Femur (tissue), 1 donor: ENCODE results near the gene DERL2.
A peak's percentile ranks its signal among the peaks of the same experiment; 100 is the strongest.

Experiments used
- DNase-seq: peaks from one replicate; pipeline ENCODE4 v3.0.0-alpha.2; 2017

Gene DERL2

DNA sequence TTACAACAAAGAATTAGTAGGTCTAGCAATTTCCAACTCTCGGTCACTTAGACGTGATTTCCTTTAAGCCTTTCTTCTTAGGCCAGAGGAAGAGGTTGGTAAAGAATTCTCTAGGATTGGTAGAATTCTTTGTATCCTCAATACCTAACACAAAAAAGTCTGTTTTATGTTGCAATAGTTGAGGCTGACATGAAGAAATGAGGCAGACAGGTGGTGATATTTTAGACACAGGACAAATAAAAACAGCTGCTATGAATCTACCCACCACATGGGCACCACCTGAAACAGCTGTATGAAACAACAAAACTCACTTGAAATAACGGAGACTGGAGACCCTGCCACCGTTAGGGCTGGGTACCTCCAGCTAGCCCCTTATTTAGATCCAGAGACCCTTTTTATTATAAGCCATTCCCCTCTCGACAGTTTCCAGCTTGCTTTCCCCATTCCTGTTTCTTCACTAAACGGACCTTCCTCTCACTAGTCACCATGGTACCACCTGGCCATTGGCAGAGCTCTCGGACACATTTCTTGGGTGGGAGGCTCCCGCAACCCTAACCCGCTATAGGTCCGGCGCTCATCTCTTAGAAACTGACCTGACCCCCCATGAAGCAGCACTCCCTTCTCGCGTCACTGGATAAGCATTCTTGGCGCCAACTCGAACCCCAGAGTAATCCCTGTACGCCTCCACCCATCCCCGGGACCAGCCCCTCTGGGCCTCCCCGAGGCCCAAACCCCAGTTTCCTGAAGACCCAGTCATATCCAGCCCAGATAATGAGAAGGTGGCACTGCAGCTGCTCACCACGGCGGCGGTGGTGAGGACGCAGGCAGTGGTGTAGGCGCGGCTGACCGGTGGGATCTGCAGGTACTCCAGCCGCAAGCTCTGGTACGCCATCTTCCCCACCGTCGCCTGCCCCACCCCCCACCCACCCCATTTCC, at the start of gene DERL2:
Gene DERL2 (minus strand): TSS at position 909 of the 936 bp plus-strand sequence. CDS start 17 bp downstream, at position 892.
- no peak for DNase-seq

DNA sequence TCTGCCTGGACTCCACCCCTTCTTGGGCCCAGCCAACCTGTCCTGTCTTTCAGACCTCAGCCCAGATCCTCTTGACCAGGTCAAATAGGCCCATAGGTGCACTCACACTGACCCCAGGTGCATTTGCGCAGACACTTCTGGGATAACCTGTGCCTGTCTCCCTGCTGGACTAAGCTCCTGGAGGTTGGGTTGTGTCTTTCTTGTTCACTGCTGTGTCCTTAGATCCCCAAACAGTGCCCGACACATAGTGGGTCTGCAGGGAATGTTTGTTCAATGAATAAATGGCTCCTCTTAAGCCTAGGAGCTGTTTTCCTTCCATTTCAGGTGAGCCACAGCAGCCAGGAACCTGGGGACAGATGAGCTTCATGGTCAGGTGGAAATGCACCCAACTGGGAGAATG, 49.5 kb upstream of the DERL2 start:
- no peak for DNase-seq

DNA sequence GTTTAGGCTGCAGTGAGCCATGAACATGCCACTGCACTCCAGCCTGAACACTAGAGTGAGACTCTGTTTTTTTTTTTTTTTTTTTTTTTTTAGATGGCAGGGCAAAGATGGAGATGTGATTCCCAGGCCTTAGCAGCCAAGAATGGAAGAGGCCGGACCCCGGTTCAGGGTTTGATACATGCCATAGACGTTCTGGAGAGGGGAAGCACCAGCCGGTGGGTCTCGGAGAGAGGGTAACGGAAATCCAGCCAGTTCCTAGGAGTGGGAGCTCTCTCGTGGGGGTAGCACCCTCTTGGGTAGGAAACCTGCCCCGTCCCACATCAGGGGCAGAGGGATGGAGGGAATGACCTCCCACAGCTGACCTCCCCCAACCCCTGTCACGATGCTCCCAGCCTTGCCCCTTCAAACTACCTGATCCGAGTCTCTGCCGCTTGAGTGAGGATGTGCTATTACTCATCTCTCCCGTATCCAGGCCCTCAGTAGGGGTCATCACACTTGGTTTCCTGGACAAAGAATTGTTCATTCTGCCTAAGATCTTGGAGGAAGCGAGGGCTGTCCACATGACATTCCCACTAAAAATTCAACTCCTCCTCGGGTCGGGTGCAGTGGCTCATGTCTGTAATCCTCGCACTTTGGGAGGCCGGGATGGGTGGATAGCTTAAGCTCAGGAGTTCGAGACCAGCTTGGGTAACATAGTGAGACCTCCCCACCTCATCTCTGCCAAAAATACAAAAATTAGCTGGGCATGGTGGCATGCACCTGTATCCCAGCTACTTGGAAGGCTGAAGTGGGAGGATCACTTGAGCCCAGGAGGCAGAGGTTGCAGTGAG, 47.7 kb upstream of the DERL2 start:
- DNase-seq: no peak

DNA sequence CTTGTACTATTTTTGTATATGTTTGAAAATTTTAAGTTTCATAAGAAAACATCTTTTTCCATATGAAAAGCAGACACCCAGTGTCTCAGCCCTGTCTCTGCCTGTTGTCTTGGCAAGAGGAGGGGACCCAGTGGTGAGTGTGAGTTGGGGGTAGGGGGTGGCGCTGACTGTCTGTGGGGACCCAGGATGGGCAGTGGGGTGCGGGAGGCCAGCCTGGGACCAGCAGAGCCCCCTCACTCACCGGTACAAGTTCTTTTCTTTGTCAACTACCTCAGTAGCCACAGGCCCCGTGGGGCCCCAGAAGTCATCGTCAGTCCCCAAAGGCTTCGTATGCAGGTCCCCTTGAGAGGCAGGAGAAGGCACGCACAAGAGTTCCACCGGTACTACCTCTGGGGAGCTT, 46.6 kb upstream of the DERL2 start:
- no peak for DNase-seq

DNA sequence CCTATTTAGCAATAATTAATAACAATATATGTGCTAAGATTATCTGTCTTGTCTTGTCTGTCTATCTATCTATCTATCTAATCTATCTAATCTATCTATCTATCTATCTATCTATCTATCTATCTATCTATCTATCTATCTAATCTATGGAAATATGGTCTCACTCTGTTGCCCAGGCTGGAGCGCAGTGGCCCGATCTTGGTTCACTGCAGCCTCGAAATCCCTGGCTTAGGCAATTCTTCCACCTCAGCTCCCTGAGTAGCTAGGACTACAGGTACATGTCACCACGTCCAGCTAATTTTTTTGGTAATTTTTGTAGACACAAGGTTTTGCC, 45.1 kb upstream of the DERL2 start:
- DNase-seq: no peak

DNA sequence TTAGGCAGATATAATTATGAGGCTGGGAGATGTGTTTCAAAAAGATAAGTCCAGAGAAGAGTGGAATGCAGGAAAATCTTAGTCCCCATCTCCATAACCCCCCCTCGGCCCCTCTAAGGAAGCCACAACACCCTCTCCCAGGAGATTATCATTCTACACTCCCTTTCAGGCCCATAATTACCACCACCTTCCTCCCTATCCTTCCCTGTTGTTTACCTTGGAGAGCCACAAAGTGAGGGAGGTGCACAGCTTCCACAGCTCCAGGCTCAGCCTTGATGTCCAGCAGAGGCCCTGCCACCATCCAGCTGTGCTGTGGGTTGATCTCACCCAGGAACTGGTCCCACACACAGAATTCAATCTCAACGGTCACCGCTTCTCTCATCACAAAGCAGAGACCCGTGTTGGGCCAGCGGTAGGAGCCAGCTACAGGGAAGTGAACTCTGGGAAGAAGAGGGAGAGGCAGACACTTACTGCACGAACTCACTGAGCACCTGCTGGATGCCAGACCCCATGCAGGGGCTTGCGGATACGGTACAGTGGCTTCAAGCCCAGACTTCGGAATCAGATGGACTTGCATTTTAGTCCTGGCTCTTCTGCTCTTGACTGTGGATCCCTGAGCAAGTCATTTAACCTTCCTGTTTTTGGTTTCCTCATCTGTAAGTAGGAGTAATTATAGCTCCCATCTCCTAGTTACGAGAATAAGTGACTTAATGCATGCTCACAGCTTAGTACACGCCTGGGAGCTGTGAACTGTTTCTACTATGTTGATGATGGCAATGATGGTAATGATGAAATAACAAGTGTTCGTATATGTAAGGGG, 44.5 kb upstream of the DERL2 start:
- no peak for DNase-seq

DNA sequence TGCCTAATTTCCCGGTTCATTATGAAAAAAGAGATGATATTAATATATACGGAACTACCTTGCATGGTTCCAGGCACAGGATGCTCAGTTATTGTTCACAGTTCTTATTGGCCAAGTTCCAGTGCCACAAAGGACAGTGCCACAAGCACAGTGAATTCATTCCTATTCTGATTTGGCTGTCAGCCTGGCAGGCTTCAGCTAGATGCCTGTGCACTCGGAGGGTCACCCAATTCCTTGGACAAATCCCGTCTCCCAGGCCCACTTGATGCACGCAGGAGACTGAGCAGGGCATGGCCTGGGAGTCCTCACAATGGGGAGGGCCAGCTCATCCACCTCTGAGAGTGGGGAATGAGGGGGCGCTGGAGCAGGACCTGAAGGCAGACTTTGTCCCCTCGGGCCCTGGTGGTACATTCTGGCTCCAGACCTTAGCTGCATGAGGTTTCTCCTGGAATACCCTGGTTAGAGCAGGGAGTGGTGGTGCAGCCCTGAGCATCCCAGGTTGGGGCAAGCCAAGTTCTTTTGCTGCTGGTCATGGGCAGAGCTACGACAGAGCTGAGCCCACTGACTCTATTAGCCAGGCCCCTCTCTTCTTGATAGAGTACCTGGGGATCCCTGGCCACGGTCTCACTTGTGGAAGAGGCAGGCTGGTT, 41.7 kb upstream of the DERL2 start:
- no peak for DNase-seq

DNA sequence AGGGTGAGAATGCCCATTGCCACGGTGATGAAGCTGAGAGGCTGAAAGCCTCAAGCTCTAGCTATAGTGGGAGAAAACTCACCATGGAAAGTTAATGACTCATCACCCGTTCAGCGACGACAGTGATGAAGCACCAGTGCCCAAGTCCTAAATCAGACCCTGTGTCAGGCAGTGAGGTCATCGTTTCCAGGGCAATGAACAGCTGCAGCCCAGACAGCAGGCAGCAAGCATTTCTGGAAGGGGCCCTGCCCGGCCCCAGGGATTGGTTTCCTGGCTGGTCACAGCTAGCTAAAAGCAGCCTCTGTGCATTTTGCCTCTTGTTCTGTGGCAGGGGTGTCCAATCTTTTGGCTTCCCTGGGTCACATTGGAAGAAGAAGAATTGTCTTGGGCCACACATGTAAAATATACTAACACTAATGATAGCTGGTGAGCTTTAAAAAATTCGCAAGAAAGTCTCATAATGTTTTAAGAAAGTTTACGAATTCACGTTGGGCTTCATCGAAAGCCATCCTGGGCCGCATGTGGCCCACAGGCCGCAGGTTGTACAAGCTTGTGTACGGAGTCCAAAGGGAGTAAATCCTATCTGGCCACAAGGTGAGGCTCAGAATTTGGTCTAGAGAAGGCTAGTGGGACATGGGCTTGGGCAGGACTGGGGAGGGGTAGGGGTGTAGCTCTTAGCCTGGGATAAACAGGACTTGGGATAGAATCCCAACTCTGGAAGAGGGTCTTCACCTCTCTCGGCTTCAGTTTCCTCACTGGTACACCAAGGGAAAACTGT, 41.0 kb upstream of the DERL2 start:
- DNase-seq: peak; percentile 92

DNA sequence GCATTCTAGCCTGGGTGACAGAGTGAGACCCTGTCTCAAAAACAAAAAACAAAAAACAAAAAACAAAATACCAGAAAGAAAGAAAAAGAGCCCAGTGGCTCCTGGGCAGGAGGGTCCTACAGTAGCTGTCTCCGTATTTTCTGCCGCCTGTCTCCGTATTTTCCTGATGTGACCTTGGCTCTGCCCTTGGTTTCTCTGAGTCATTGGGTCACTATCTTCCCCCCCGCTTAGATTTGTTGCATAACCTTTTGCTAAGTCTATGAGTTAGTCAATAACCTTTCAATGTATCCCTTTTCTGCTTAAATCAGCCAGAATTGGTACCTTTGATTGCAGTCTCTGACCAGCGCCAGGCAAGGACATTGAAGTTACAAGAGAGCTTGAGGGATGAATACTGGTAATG, 37.3 kb upstream of the DERL2 start:
- DNase-seq: no peak

DNA sequence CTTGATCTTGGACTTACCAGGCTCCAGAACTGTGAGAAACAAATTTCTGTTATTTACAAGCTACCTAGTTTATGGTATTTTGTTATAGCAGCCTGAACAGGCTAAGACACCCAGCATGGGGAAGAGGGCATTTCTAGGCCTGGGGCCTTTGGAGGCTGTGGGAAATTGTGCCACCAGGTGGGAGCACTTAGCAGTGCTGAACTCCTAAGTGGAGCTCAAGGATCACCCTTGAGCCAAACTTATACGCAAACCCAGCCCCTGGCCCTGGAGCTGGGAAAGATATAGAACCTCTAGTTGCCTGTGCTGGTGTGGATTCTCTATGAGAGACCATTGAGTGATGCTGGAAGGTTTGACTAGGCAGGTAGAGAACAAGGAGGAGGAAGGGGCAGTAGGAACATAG, 36.5 kb upstream of the DERL2 start:
- no peak for DNase-seq

DNA sequence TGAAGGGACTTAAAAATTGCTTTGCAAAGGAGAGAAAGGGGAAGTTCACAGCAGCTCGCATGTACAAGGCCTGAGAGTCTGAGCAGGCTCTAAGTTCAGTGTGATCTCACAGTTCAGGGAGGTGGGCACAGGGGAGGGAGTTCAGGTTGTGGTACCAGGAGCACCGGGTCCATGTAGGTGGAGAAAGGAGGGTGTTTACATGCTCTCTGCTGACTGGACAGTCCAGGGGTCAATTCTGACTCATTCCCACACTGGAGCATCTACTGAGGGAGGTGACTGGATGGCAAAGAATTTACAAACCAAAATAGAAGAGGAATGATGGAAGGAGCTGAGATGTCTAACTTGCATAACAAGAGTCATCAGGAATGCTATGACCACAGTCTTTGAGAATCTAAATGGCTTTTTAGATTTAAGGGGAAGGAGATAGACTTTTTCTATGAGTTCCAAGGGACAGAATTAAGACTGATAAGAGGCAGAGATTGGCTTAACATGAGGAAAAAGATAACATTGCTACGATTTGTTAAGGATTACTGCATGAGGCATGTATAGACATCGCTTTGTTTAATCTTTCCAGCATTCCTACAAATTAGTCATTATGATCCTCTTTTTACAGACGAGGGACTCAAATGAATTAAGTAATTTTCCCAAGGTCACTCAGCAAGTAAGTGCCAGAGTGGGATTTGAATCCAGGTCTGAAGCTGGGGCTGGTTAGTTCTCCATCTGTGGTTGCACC, 30.2 kb upstream of the DERL2 start:
- DNase-seq: no peak

DNA sequence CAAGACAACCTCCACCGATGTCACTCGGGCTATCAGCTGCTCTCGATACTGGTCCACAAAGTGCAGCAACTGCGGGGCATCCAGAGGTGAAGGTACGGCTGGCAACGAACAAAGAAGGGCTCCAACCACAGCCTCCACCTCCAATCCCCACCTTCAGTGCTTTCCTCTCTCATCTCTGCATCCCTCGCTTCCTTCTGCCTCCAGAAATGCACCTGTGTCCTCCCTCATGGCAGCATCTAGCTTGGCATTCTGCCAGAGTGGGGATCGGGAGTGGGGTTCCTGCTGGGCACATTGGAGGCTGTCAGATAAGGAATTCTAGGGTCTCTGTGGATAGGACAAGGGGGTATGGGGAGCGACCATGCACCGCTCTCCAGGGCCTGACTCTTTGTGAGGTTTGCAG, 29.0 kb upstream of the DERL2 start:
- DNase-seq: no peak

DNA sequence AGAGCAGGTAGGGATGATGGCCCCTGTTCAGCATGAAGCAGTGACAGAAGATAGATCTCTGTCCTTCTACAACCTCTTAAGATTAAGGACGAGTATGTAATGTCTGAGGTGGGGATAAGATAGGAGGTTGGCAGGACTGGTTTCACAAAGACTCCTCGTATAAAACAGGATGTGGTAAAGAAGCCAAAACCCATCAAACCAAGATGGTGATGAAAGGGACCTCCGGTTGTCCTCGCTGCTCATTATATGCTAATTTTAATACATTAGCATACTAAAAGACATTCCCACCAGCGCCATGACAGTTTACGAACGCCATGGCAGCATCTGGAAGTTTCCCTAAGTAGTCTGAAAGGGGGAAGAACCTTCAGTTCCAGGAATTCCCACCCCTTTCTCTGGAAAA, 27.6 kb upstream of the DERL2 start:
- no peak for DNase-seq

DNA sequence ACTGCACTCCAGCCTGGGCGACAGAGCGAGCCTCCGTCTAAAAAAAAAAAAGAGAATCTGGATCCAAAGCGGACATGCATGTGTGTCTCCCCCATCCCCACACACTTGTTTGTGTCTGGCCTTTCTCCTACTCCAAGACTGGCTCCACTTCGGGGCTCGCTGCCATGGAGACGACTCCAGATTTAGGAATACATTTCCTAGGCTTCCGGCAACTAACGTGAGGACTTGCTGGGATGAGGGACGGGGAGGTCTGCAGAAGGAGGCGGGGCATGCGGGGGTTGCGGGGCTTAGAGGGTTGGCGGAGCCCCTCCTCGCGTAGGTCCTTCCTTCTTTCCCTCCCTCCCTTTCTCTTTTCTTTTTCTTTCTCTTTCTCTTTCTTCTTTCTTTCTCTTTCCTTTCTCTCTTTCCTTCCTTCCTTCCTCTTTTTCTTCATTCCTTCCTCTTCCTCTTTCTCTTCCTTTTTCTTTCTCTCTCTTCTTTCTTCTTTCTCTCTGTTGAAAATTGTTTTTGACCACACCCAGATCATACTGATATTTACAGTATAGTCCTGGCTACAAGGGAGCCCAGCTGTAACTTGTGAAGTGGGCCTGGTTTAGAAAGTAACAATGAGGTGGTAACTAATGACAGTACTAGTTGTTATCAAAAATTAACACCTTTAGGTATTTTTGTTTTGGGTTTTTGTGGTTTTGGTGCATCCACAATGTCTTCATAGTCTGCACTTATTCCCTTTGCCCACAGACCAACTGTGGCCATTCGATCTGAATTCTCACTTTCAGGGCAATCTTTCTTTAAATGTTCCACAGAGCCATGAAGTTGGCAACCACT, 25.6 kb upstream of the DERL2 start:
- no peak for DNase-seq

DNA sequence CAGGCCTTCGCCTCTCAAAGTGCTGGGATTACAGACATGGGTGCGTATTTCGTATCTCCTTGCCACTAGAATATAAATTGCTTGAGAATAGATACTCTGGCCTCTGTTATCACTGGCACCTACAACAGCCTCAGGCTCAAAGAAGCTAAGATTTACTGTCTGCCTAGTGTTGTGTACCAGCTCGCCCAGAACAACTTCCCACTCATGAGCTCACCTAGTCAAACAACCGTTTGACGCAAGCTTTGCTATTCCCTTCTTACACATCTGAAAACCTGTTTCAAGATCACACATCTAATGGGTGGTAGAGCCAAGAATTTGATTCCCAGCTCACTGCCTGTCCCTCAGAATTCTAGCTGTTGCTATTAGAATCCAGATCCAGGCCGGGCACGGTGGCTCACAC, 24.8 kb upstream of the DERL2 start:
- no peak for DNase-seq

DNA sequence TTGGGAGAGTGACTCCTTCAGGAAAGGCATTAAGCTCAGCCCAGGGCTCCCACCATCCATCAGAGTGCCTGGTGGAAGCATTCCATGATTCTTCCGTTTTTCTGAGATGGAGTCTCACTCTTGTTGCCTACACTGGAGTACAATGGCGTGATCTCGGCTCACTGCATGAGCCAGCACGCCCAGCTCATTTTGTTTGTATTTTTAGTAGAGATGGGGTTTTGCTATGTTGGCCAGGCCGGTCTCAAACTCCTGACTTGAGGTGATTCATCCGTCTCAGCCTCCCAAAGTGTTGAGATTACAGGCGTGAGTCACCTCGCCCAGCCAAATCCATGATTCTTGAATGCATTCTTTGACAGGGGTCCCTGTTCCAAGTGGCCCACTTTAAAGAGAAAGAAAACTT, 23.5 kb upstream of the DERL2 start:
- no peak for DNase-seq

DNA sequence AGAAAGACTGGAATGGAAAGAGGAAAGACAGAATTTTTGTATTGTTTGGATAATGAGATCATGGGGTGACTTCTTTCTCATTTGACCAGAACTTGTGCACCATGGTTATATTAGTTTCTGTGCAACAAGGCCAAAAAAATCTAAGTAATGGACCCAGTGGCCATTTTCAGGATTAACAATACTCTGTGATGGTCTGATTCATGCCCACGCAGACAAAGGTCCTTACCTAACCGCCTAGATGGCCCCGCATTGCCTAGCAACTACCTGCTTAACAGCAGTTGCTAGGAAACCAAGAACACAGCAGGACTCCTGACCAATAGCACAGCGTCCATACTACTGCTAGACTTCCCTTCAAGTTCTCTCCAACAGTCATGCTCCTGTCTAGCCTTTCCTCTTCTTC, 22.8 kb upstream of the DERL2 start:
- no peak for DNase-seq

DNA sequence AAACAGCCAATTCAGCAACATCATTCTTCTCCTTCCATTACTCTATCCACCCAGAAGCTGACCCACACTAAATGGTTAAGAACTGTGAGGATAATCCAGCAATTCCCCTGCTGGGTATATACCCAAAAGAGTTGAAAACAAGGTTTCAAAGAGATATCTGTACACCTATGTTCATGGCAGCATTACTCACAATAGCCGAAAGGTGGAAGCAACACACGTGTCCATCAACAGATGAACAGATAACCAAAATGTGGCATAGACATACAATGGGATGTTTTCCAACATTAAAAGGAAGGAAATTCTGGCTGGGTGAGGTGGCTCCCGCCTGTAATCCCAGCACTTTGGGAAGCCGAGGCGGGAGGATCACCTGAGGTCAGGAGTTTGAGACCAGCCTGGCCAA, 20.3 kb upstream of the DERL2 start:
- no peak for DNase-seq

DNA sequence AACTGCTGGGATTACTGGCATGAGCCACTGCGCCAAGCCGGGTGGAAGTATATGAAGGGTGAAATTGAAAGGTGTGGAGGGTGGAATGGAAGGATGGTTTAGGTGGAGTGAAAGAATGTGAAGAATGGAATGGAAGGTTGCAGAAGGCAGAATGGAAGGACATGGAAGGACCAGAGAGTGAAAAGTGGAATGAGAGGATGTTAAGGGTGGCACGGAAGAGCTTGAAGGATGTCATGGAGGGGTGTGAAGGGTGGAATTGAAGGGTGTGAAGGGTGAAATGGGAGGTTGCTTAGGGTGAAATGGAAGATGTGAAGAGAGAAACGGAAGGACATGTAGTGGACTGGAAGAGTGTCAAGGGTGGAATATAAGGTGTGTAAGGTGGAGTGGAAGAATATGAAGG, 16.6 kb upstream of the DERL2 start:
- DNase-seq: no peak

DNA sequence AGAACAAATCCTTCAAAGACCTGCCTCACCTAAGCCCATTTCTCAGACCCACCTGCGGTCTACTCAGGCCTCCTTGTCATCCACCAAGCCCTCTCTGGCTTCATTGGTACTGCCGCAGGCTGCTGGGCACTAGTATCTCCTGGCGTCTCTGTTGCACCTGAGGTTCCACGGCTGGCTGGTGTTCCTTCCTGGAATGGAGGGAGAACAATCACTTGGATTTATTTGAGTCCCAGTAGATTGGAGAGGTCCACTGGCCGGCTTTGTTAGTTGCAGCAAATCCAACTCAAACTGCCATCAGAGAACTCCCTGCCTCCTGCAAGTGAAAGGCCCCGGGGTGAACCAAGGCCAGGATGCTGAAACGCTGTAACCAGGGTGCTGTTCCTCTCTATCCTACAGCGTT, 15.7 kb upstream of the DERL2 start:
- no peak for DNase-seq
